Heart right ventricle (tissue), 16 donors: Measurements from ENCODE around the gene RFC3. TPM values are rescaled to one million over a fixed set of nuclear protein-coding genes. Genes with fewer than 3 reads are reported as not detected.

Source experiments
- ATAC-seq, 8 donors: fragments of 200-7000 bp; cut with Tn5 transposase; one replicate each; pipeline ENCODE4 v1.9.1; 2020; ENCODE audit warnings: mild to moderate bottlenecking in 8 of 8, moderate library complexity in 8 of 8, moderate number of reproducible peaks in 1 of 8
- DNase-seq, 2 donors: peaks; one replicate each; pipeline ENCODE4 v3.0.0-alpha.2; 2020
- H3K27ac ChIP-seq, 10 donors: fragments of 200-600 bp; sonication (generic) in 2 of 10; one replicate each; pipeline versions ENCODE4 v1.5.0 to v1.8.0; 2020 to 2022; ENCODE audit warnings: mild to moderate bottlenecking in 3 of 10
- H3K27me3 ChIP-seq, 7 donors: fragments of 200-600 bp; one replicate each; pipeline ENCODE4 v1.8.0; 2021 to 2022; ENCODE audit warnings: mild to moderate bottlenecking in 2 of 7
- H3K36me3 ChIP-seq, 9 donors: fragments of 200-600 bp; sonication (generic) in 1 of 9; one replicate each; pipeline versions ENCODE4 v1.5.0 to v1.8.0; 2020 to 2022; ENCODE audit warnings: mild to moderate bottlenecking in 2 of 9
- H3K4me1 ChIP-seq, 9 donors: fragments of 200-600 bp; sonication (generic) in 1 of 9; one replicate each; pipeline versions ENCODE4 v1.5.0 to v1.8.0; 2020 to 2022; ENCODE audit warnings: mild to moderate bottlenecking in 4 of 9
- H3K4me3 ChIP-seq, 10 donors: fragments of 200-600 bp; sonication (generic) in 2 of 10; one replicate each; pipeline versions ENCODE4 v1.5.0 to v1.8.0; 2020 to 2022; ENCODE audit warnings: mild to moderate bottlenecking in 7 of 10, moderate library complexity in 2 of 10
- H3K9me3 ChIP-seq, 11 donors: fragments of 200-600 bp in 10 of 11; sonication (generic) in 2 of 11; one replicate each; pipeline versions ENCODE4 v1.5.0 to v1.8.0; 2013 to 2022; ENCODE audit warnings: mild to moderate bottlenecking in 2 of 11, control low read depth in 1 of 11, moderate library complexity in 1 of 11
- WGBS, 2 donors: extraction: QIAGEN DNeasy Blood & Tissue Kit; methylation state at CpG; one replicate each; pipeline ENCODE4 v1.1.7; 2013; ENCODE audit warnings: inconsistent platforms in 1 of 2; 5-methylcytosine and 5-hydroxymethylcytosine counted together
- intact Hi-C, 10 donors: fragments of 100-400 bp; cut with DNase I; formaldehyde crosslinking; loops; one replicate each; pipeline versions ENCODE4 v1.11.1 to v1.14.2; 2022
- polyA plus RNA-seq, 2 donors: library from polyadenylated mRNA; stranded (reverse); fragments of 200-250 nt; gene quantifications; one replicate each; pipeline ENCODE4 v1.2.3, GENCODE V29; 2013
- total RNA-seq, 10 donors: library from RNA; stranded (reverse); fragmentation: NEBNext Ultra II Directional in 3 of 10; extraction: Animal tissue kit (Norgen Biotek cat#: 25700) in 3 of 10; gene quantifications; one replicate each; pipeline versions ENCODE4 v1.2.1 to v1.2.4, GENCODE V29; 2021 to 2023
- TF ChIP-seq, protein P1 (sequence below), 9 donors: fragments of 200-600 bp; sonication (generic) in 2 of 9; IDR thresholded peaks; one replicate each; pipeline versions ENCODE4 v1.5.0 to v1.8.0; 2021 to 2022; ENCODE audit warnings: antibody characterized with exemption in 9 of 9, mild to moderate bottlenecking in 5 of 9, moderate library complexity in 1 of 9
- donor health status: Arrhythmogenic right ventricular cardiomyopathy.
- donor health status: ischemic (EF 13 %, LVEDD 7.1; RV severe dilation, severe dysfunction).
- donor health status: healthy with polysubstance abuse.
- donor health status: DM: no; HTN: yes; CAD: no.
- donor health status: DM: no; HTN: no; CAD: no.
- donor health status: ischemic (EF 25% LVEDD 6.9; RV normal size, moderate dysfunction).
- donor health status: ischemic (EF 25% LVEDD 5.7; RV mildly dilated, moderate dysfunction).
- donor health status: healthy.
- donor health status: DM: yes; HTN: yes; CAD: no.
- donor health status: Ischemic cardiomyopathy.
- donor health status: ischemic (EF 35%, LVEDD 5.7; RV mildly dilated, moderate dysfunction).
- donor health status: nonischemic (EF 11% LVEDD 7.7; RV severe dilation, severe dysfunction).
- donor health status: DM: yes; HTN: yes; CAD: no.
- donor health status: PGD.
- donor health status: ischemic (EF 29% LVEDD 5.4; RV normal size, mild dysfunction).
- donor health status: nonischemic (EF 23%, LVEDD 6.1; RV moderate dilation, normal function).

Gene RFC3
- total and polyA plus RNA-seq, 12 donors = 2.5 to 7.0 (median 5.2) TPM

DNA sequence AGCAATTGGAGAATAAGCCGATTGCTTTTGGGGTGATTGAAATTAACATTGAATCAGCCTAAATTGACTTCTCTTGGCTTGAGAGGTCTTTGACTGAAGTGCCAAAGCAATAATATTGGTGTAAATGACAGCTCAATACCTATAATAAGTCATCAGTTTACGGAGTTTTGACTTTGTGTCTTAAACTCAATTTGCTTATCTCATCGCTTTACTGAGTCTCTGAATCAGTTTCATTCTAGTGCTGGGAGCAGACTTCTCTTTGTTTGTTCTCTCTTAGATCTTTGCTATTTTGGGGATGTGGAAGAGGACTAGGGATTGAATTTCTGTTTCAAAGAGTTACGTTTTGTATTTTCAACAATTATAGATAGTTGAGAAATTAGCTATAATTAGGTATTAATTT, 7.1 kb downstream of the RFC3 start:
- H3K4me1 ChIP-seq = peaks cover 0 to 5% (median 0%) of the 10 kb centered on the region in 9 donors
- peaks cover 0 to 62% (median 12%) of the 10 kb centered on the region in 9 donors for H3K36me3 ChIP-seq
- no peaks in the 10 kb centered on the region for H3K9me3 ChIP-seq
- H3K27me3 ChIP-seq = no peaks in the 10 kb centered on the region
- 95 to 97% methylated on average over 4 of the region's 4 CpGs for WGBS, 2 donors
- no peak overlapping the region for H3K4me3 ChIP-seq
- ATAC-seq (no peak), DNase-seq (no peak)
- intact Hi-C loops = no loop called here
- H3K27ac ChIP-seq = no peak overlapping the region
- TF ChIP-seq, protein P1, sequence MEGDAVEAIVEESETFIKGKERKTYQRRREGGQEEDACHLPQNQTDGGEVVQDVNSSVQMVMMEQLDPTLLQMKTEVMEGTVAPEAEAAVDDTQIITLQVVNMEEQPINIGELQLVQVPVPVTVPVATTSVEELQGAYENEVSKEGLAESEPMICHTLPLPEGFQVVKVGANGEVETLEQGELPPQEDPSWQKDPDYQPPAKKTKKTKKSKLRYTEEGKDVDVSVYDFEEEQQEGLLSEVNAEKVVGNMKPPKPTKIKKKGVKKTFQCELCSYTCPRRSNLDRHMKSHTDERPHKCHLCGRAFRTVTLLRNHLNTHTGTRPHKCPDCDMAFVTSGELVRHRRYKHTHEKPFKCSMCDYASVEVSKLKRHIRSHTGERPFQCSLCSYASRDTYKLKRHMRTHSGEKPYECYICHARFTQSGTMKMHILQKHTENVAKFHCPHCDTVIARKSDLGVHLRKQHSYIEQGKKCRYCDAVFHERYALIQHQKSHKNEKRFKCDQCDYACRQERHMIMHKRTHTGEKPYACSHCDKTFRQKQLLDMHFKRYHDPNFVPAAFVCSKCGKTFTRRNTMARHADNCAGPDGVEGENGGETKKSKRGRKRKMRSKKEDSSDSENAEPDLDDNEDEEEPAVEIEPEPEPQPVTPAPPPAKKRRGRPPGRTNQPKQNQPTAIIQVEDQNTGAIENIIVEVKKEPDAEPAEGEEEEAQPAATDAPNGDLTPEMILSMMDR (IDR thresholded peaks at IDR 0.05) = no peak

DNA sequence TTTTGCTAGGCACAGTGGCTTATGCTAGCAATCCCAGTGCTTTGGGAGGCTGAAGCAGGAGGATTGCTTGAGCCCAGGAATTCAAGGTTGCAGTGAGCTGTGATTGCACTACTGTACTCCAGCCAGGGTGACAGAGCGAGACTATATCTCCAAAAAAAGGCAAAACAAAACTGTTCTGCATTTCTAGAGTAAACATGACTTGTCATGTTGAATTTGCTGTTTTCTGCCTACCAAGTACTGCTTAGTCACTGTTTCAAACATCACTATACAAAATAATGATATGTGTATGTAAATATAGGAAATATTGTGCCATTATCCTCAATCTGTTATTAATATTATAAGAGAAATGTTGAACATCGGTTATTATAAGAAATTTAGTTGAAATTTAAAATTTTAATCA, 9.2 kb downstream of the RFC3 start:
- DNase-seq (no peak), ATAC-seq (no peak)
- TF ChIP-seq, protein P1 (IDR thresholded peaks at IDR 0.05) = no peak
- H3K9me3 ChIP-seq = no peaks in the 10 kb centered on the region
- H3K27me3 ChIP-seq = no peaks in the 10 kb centered on the region
- intact Hi-C loops = no loop called here
- WGBS, 2 donors = 97% methylated on average over 2 of the region's 2 CpGs
- peaks cover 0 to 70% (median 12%) of the 10 kb centered on the region in 9 donors for H3K36me3 ChIP-seq
- H3K27ac ChIP-seq = peak overlapping the region in 2 of 10 donors; percentile 17 to 54
- H3K4me1 ChIP-seq = peaks cover 0 to 9% (median 0%) of the 10 kb centered on the region in 9 donors
- H3K4me3 ChIP-seq = no peak overlapping the region

DNA sequence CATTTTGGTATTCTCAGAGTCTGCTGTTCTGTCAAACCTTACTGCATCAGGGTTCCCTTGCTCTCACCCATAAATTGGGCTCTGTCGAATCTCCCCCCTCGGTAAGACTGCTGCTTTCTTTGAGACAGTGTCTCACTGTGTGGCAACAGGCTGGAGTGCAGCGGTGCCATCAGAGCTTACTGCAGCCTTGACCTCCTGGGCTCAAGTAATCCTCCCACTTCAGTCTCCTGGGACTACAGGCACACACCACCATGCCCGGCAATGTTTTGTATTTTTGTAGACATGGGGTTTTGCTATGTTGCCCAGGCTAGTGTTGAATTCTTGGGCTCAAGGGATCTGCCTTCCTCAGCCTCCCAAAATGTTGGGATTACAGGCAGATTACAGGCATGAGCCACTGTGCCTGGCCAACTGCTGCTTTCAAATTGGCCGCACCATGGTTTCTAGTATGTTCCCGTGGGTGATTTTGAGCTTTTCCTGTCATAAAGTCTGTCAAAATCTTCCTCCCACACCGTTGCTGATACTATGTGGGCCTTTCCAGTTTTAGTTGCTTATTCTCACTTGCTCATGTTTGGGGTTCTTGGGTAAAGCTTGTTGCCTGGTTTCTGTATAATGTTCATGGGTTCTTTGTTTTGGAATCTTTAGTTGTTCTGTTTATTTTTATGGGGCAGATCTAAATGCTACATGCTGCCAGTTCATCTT, 10.6 kb downstream of the RFC3 start:
- no peak overlapping the region for H3K4me3 ChIP-seq
- H3K27me3 ChIP-seq = no peaks in the 10 kb centered on the region
- H3K9me3 ChIP-seq = no peaks in the 10 kb centered on the region
- peaks cover 0 to 20% (median 0%) of the 10 kb centered on the region in 9 donors for H3K4me1 ChIP-seq
- intact Hi-C loops = no loop called here
- 78 to 83% methylated on average over 7 of the region's 7 CpGs for WGBS, 2 donors
- DNase-seq (no peak), ATAC-seq (no peak)
- H3K36me3 ChIP-seq = peaks cover 0 to 74% (median 11%) of the 10 kb centered on the region in 9 donors
- H3K27ac ChIP-seq = peak overlapping the region in 1 of 10 donors; percentile 54
- TF ChIP-seq, protein P1 (IDR thresholded peaks at IDR 0.05) = no peak

DNA sequence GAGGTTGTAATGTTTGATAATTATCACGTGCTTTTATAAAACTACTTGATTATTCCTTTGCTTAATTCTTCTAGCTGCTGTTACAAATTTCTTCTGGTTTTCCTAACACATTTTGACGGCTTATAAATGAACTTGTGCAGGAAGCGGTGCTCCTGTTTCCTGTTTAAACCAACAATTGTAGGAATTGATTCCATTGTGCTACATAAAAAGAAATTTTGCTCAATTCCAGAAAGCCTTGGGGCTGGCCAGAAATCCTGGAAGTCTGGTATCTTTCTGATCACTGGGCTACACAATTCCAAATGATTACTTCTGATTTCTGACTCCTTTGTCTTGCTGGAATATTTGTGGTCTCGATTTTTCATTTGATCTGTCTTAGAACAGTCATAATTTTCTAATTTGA, 14.9 kb downstream of the RFC3 start:
- ATAC-seq = peak in 7 of 8 donors; percentile 13 to 89 (median 86)
- TF ChIP-seq, protein P1 (IDR thresholded peaks at IDR 0.05) = no peak

More for the DNA sequence above, 14.9 kb downstream of the RFC3 start:
- intact Hi-C loops = no loop called here
- H3K36me3 ChIP-seq = peaks cover 0 to 77% (median 4%) of the 10 kb centered on the region in 9 donors
- no peak overlapping the region for H3K4me3 ChIP-seq
- 68 to 76% methylated on average over 4 of the region's 4 CpGs for WGBS, 2 donors
- no peaks in the 10 kb centered on the region for H3K27me3 ChIP-seq
- peaks cover 0 to 39% (median 0%) of the 10 kb centered on the region in 9 donors for H3K4me1 ChIP-seq
- no peaks in the 10 kb centered on the region for H3K9me3 ChIP-seq
- H3K27ac ChIP-seq = peak overlapping the region in 9 of 10 donors; percentile 55 to 89 (median 66)
- peak in 1 of 2 donors; percentile 36 for DNase-seq
